Smooth muscle cell of the umbilical artery (primary cell): Measurements from ENCODE around the gene RHOT1. TPM values are rescaled to one million over a fixed set of nuclear protein-coding genes. Genes with fewer than 3 reads are reported as not detected.

ENCODE experiments used
- total RNA-seq: library from RNA; depleted of rRNA; stranded (reverse); fragments of >200 nt; gene quantifications from 2 replicates; pipeline ENCODE4 v1.2.3, GENCODE V29; 2014

The RHOT1 gene
- 44.9 and 52.0 TPM in 2 replicates for total RNA-seq

GRCh38 chr17:32142038-32142856, at the start of gene RHOT1:
Gene RHOT1 (plus strand): TSS chr17:32142502. CDS start chr17:32142693, 191 bp downstream.

DNA sequence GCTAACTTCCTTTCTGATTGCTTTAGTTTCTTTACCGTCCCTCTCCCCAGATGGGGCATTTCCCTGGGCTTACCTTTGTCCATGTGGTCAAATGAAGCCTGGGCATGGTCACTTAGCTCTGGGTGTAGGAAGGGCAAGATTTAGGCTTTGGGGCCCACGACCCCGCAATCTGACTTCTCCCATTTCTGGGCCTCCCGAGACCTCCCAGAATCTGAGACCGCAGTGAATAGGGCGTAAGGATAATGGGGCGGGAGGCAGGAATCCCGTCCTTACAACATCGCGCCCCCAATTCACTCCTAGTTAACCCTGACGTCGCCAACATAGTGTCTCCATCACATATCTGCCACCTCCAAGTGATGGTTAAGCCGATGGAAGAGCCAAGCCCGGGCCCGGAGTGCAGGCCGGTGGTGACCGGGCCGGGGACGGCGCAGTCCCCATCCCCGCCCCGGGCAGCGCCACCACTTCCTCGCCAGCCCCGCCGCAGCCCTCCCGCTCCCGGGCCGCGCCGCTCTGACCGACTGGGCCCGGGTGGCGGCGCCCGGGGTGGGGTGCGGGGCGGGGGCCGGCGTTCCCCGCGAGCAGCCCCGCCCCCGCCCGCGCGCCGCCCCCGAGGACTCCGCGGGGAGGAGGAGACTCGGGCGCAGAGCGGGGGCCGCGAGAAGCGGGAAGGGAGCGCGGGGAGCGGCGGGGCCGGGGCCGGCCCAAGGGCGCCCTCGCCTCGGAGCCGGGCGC, 123.1 kb downstream of the RHOT1 start, which contains the start of gene RHBDL3:
Gene RHBDL3 (plus strand): TSS at position 641 of the 732 bp plus-strand sequence. CDS start 358 bp downstream, outside the sequence.

Other genes starting within 250 kb of the RHOT1 start
- 41.9 and 58.2 TPM in 2 replicates for gene UTP6, start 240.8 kb upstream of the RHOT1 start, total RNA-seq
- 23.8 and 31.9 TPM in 2 replicates for gene SUZ12, start 205.5 kb upstream of the RHOT1 start, total RNA-seq
- 7.4 and 7.8 TPM in 2 replicates for gene LRRC37B, start 135.1 kb upstream of the RHOT1 start, total RNA-seq
- under 0.01 TPM in 2 replicates for gene RHBDL3, start 123.3 kb downstream of the RHOT1 start, total RNA-seq
- gene C17orf75, start 199.7 kb downstream of the RHOT1 start, total RNA-seq, result 16.7 and 17.8 TPM in 2 replicates
- 114 and 126 TPM in 2 replicates for gene ZNF207, start 207.7 kb downstream of the RHOT1 start, total RNA-seq